ENCODE results near the gene GRIA3. TPM values are rescaled to one million over a fixed set of nuclear protein-coding genes. Genes with fewer than 3 reads are reported as not detected.

GRIA3 gene
- total and polyA plus RNA-seq, 4 donors, result 5.1 to 12.4 (median 7.1) TPM

- no peaks in the 10 kb centered on the region for H3K36me3 ChIP-seq (ENCODE audit: control insufficient read depth in 1 of 2, insufficient read depth in 2 of 2, low read length in 1 of 2)
- no peaks in the 10 kb centered on the region for H3K27me3 ChIP-seq (ENCODE audit: control insufficient read depth in 1 of 2, insufficient read depth in 2 of 2, low read length in 1 of 2)
- ATAC-seq (ENCODE audit: low FRiP score) (no peak), DNase-seq (no peak)
- H3K4me1 ChIP-seq (ENCODE audit: control insufficient read depth in 1 of 2, insufficient read depth in 2 of 2, low read length in 2 of 2), result no peaks in the 10 kb centered on the region
- 64 to 88% methylated on average over 4 of the region's 4 CpGs for WGBS, 2 donors
- H3K9me3 ChIP-seq (ENCODE audit: control insufficient read depth, low read length), result no peaks in the 10 kb centered on the region
- intact Hi-C loops (cut with DNase I), result loop anchor here in 1 of 2 donors (5.0 kb wide), 1 partner anchor 323 kb away; no protein-coding TSS in a partner anchor
- H3K4me3 ChIP-seq (ENCODE audit: low read length in 2 of 2), result no peak overlapping the region
- no peak overlapping the region for H3K27ac ChIP-seq (ENCODE audit: low read depth in 1 of 2, low read length in 2 of 2)
Observed at GRCh38 chrX:123449335-123449734, 265.3 kb downstream of the GRIA3 start.

GRCh38 chrX:123450222-123450621 is 266.1 kb downstream of the GRIA3 start:
- no peak for ATAC-seq (ENCODE audit: low FRiP score)
- Histone ChIP-seq H3K9me3 (ENCODE audit: control insufficient read depth, low read length) (no peaks in the 10 kb centered on the region), H3K36me3 (ENCODE audit: control insufficient read depth in 1 of 2, insufficient read depth in 2 of 2, low read length in 1 of 2) (no peaks in the 10 kb centered on the region), H3K27me3 (ENCODE audit: control insufficient read depth in 1 of 2, insufficient read depth in 2 of 2, low read length in 1 of 2) (no peaks in the 10 kb centered on the region), H3K4me3 (ENCODE audit: low read length in 2 of 2) (no peak overlapping the region), H3K4me1 (ENCODE audit: control insufficient read depth in 1 of 2, insufficient read depth in 2 of 2, low read length in 2 of 2) (no peaks in the 10 kb centered on the region), H3K27ac (ENCODE audit: low read depth in 1 of 2, low read length in 2 of 2) (no peak overlapping the region)
- no peak for DNase-seq
- intact Hi-C loops (cut with DNase I), result no loop called here
- WGBS, 2 donors, result 37 to 54% methylated on average over 3 of the region's 3 CpGs

- H3K9me3 ChIP-seq (ENCODE audit: control insufficient read depth, low read length), result no peaks in the 10 kb centered on the region
- 42 to 43% methylated on average over 1 of the region's 1 CpG for WGBS, 2 donors
- ATAC-seq (ENCODE audit: low FRiP score), result no peak
- H3K27me3 ChIP-seq (ENCODE audit: control insufficient read depth in 1 of 2, insufficient read depth in 2 of 2, low read length in 1 of 2), result no peaks in the 10 kb centered on the region
- H3K4me1 ChIP-seq (ENCODE audit: control insufficient read depth in 1 of 2, insufficient read depth in 2 of 2, low read length in 2 of 2), result no peaks in the 10 kb centered on the region
- intact Hi-C loops (cut with DNase I), result no loop called here
- no peak for DNase-seq
- H3K4me3 ChIP-seq (ENCODE audit: low read length in 2 of 2), result no peak overlapping the region
- no peak overlapping the region for H3K27ac ChIP-seq (ENCODE audit: low read depth in 1 of 2, low read length in 2 of 2)
- no peaks in the 10 kb centered on the region for H3K36me3 ChIP-seq (ENCODE audit: control insufficient read depth in 1 of 2, insufficient read depth in 2 of 2, low read length in 1 of 2)
Observed at GRCh38 chrX:123454712-123455431, 270.8 kb downstream of the GRIA3 start.

GRCh38 chrX:123455693-123456092 is 271.6 kb downstream of the GRIA3 start:
- Histone ChIP-seq H3K4me1 (ENCODE audit: control insufficient read depth in 1 of 2, insufficient read depth in 2 of 2, low read length in 2 of 2) (no peaks in the 10 kb centered on the region), H3K27me3 (ENCODE audit: control insufficient read depth in 1 of 2, insufficient read depth in 2 of 2, low read length in 1 of 2) (no peaks in the 10 kb centered on the region), H3K9me3 (ENCODE audit: control insufficient read depth, low read length) (no peaks in the 10 kb centered on the region), H3K36me3 (ENCODE audit: control insufficient read depth in 1 of 2, insufficient read depth in 2 of 2, low read length in 1 of 2) (no peaks in the 10 kb centered on the region), H3K4me3 (ENCODE audit: low read length in 2 of 2) (no peak overlapping the region), H3K27ac (ENCODE audit: low read depth in 1 of 2, low read length in 2 of 2) (no peak overlapping the region)
- no peak for ATAC-seq (ENCODE audit: low FRiP score)
- 47 to 81% methylated on average over 1 of the region's 1 CpG for WGBS, 2 donors
- no peak for DNase-seq
- intact Hi-C loops (cut with DNase I), result no loop called here

GRCh38 chrX:123464709-123465108 is 280.6 kb downstream of the GRIA3 start:
- H3K27me3 ChIP-seq (ENCODE audit: control insufficient read depth in 1 of 2, insufficient read depth in 2 of 2, low read length in 1 of 2), result no peaks in the 10 kb centered on the region
- ATAC-seq (ENCODE audit: low FRiP score) (no peak), DNase-seq (no peak)
- H3K4me3 ChIP-seq (ENCODE audit: low read length in 2 of 2), result no peak overlapping the region
- no peaks in the 10 kb centered on the region for H3K9me3 ChIP-seq (ENCODE audit: control insufficient read depth, low read length)
- H3K4me1 ChIP-seq (ENCODE audit: control insufficient read depth in 1 of 2, insufficient read depth in 2 of 2, low read length in 2 of 2), result no peaks in the 10 kb centered on the region
- H3K36me3 ChIP-seq (ENCODE audit: control insufficient read depth in 1 of 2, insufficient read depth in 2 of 2, low read length in 1 of 2), result no peaks in the 10 kb centered on the region
- intact Hi-C loops (cut with DNase I), result no loop called here
- H3K27ac ChIP-seq (ENCODE audit: low read depth in 1 of 2, low read length in 2 of 2), result no peak overlapping the region
- 70 to 74% methylated on average over 10 of the region's 10 CpGs for WGBS, 2 donors

- intact Hi-C loops (cut with DNase I), result no loop called here
- WGBS, 2 donors, result 56 to 89% methylated on average over 4 of the region's 4 CpGs
- H3K9me3 ChIP-seq (ENCODE audit: control insufficient read depth, low read length), result no peaks in the 10 kb centered on the region
Observed at GRCh38 chrX:123468481-123468880, 284.4 kb downstream of the GRIA3 start.

GRCh38 chrX:123475068-123475724 is 291.1 kb downstream of the GRIA3 start:
- 14 to 31% methylated on average over 2 of the region's 2 CpGs for WGBS, 2 donors
- no peaks in the 10 kb centered on the region for H3K27me3 ChIP-seq (ENCODE audit: control insufficient read depth in 1 of 2, insufficient read depth in 2 of 2, low read length in 1 of 2)
- no peak for DNase-seq

More at GRCh38 chrX:123468481-123468880, 284.4 kb downstream of the GRIA3 start:
- no peaks in the 10 kb centered on the region for H3K4me1 ChIP-seq (ENCODE audit: control insufficient read depth in 1 of 2, insufficient read depth in 2 of 2, low read length in 2 of 2)
- H3K36me3 ChIP-seq (ENCODE audit: control insufficient read depth in 1 of 2, insufficient read depth in 2 of 2, low read length in 1 of 2), result no peaks in the 10 kb centered on the region
- DNase-seq, result no peak
- no peak overlapping the region for H3K27ac ChIP-seq (ENCODE audit: low read depth in 1 of 2, low read length in 2 of 2)
- no peak for ATAC-seq (ENCODE audit: low FRiP score)
- H3K27me3 ChIP-seq (ENCODE audit: control insufficient read depth in 1 of 2, insufficient read depth in 2 of 2, low read length in 1 of 2), result no peaks in the 10 kb centered on the region
- no peak overlapping the region for H3K4me3 ChIP-seq (ENCODE audit: low read length in 2 of 2)

GRCh38 chrX:123476611-123477219 is 292.6 kb downstream of the GRIA3 start:
- Histone ChIP-seq H3K4me3 (ENCODE audit: low read length in 2 of 2) (no peak overlapping the region), H3K9me3 (ENCODE audit: control insufficient read depth, low read length) (no peaks in the 10 kb centered on the region), H3K27ac (ENCODE audit: low read depth in 1 of 2, low read length in 2 of 2) (no peak overlapping the region), H3K4me1 (ENCODE audit: control insufficient read depth in 1 of 2, insufficient read depth in 2 of 2, low read length in 2 of 2) (peaks cover 0 to 2% of the 10 kb centered on the region in 2 donors), H3K36me3 (ENCODE audit: control insufficient read depth in 1 of 2, insufficient read depth in 2 of 2, low read length in 1 of 2) (no peaks in the 10 kb centered on the region), H3K27me3 (ENCODE audit: control insufficient read depth in 1 of 2, insufficient read depth in 2 of 2, low read length in 1 of 2) (no peaks in the 10 kb centered on the region)
- 13 to 30% methylated on average over 5 of the region's 5 CpGs for WGBS, 2 donors
- intact Hi-C loops (cut with DNase I), result no loop called here
- ATAC-seq (ENCODE audit: low FRiP score), result no peak
- no peak for DNase-seq

More at GRCh38 chrX:123475068-123475724, 291.1 kb downstream of the GRIA3 start:
- Histone ChIP-seq H3K4me1 (ENCODE audit: control insufficient read depth in 1 of 2, insufficient read depth in 2 of 2, low read length in 2 of 2) (peaks cover 0 to 2% of the 10 kb centered on the region in 2 donors), H3K9me3 (ENCODE audit: control insufficient read depth, low read length) (no peaks in the 10 kb centered on the region), H3K4me3 (ENCODE audit: low read length in 2 of 2) (no peak overlapping the region), H3K27ac (ENCODE audit: low read depth in 1 of 2, low read length in 2 of 2) (no peak overlapping the region), H3K36me3 (ENCODE audit: control insufficient read depth in 1 of 2, insufficient read depth in 2 of 2, low read length in 1 of 2) (no peaks in the 10 kb centered on the region)
- no peak for ATAC-seq (ENCODE audit: low FRiP score)
- intact Hi-C loops (cut with DNase I), result no loop called here

Measured in aorta (tissue), 5 donors.